Mesendoderm (in vitro differentiated cells): ENCODE results near the gene FZD10.

Experiments
- DNase-seq: peaks from one replicate; pipeline ENCODE4 v3.0.0; 2013
- H2AK5ac ChIP-seq: 2 replicates; pipeline ENCODE4 v1.6.1; 2013; ENCODE audit warnings: low read length, inconsistent platforms
- H2BK120ac ChIP-seq: 2 replicates; pipeline ENCODE4 v1.6.1; 2013; ENCODE audit warnings: low read depth, mild to moderate bottlenecking, low read length, moderate library complexity, mixed read lengths
- H2BK15ac ChIP-seq: replicated peaks from 2 replicates; pipeline ENCODE4 v1.6.1; 2013; ENCODE audit warnings: low read depth, mild to moderate bottlenecking, moderate library complexity
- H2BK5ac ChIP-seq: 2 replicates; pipeline ENCODE4 v1.6.1; 2013; ENCODE audit warnings: low read length, inconsistent platforms
- H3K18ac ChIP-seq: 2 replicates; pipeline ENCODE4 v1.6.1; 2013; ENCODE audit warnings: mild to moderate bottlenecking, low read length, mixed read lengths
- H3K23ac ChIP-seq: one replicate; pipeline ENCODE4 v1.6.1; 2013; ENCODE audit warnings: low read length
- H3K27ac ChIP-seq: 2 replicates; pipeline ENCODE4 v1.5.1; 2013; ENCODE audit warnings: low read depth, mild to moderate bottlenecking, inconsistent platforms, low read length, moderate library complexity
- H3K27me3 ChIP-seq: 2 replicates; pipeline ENCODE4 v1.6.1; 2013; ENCODE audit warnings: low read length, control low read depth, mild to moderate bottlenecking, inconsistent platforms; ENCODE audit not compliant: insufficient read depth, poor library complexity
- H3K36me3 ChIP-seq: 2 replicates; pipeline ENCODE4 v1.6.1; 2013; ENCODE audit warnings: low read length, inconsistent platforms; ENCODE audit not compliant: control insufficient read depth, insufficient read depth
- H3K4ac ChIP-seq: one replicate; pipeline ENCODE4 v1.6.1; 2013; ENCODE audit warnings: low read depth, mild to moderate bottlenecking, low read length, moderate library complexity
- H3K4me1 ChIP-seq: 2 replicates; pipeline ENCODE4 v1.6.1; 2013; ENCODE audit warnings: low read depth, low read length, inconsistent platforms; ENCODE audit not compliant: control insufficient read depth
- H3K4me2 ChIP-seq: 2 replicates; pipeline ENCODE4 v1.6.1; 2013; ENCODE audit warnings: low read length
- H3K4me3 ChIP-seq: 2 replicates; pipeline ENCODE4 v1.5.1; 2013; ENCODE audit warnings: mild to moderate bottlenecking, low read length
- H3K56ac ChIP-seq: one replicate; pipeline ENCODE4 v1.6.1; 2013; ENCODE audit warnings: low read length
- H3K79me1 ChIP-seq: 2 replicates; pipeline ENCODE4 v1.6.1; 2013; ENCODE audit warnings: low read length, inconsistent platforms
- H3K79me2 ChIP-seq: 2 replicates; pipeline ENCODE4 v1.6.1; 2013; ENCODE audit warnings: mild to moderate bottlenecking, low read length; ENCODE audit not compliant: control insufficient read depth, insufficient read depth
- H3K9ac ChIP-seq: 2 replicates; pipeline ENCODE4 v1.6.1; 2013; ENCODE audit warnings: low read length, inconsistent platforms
- H4K5ac ChIP-seq: one replicate; pipeline ENCODE4 v1.6.1; 2013; ENCODE audit warnings: low read length
- H4K8ac ChIP-seq: one replicate; pipeline ENCODE4 v1.6.1; 2013; ENCODE audit warnings: low read depth, mild to moderate bottlenecking, control low read depth, low read length, moderate library complexity
- WGBS: extraction: QIAGEN DNeasy Blood & Tissue Kit; methylation state at CpG from one replicate; pipeline ENCODE4 v1.1.7; 2013; ENCODE audit warnings: low lambda C conversion rate, missing lambda C conversion rate; ENCODE audit not compliant: insufficient coverage; ENCODE audit errors: extremely low coverage; 5-methylcytosine and 5-hydroxymethylcytosine counted together

Gene FZD10

GRCh38 chr12:130143136-130143535 lies 19.1 kb upstream of the FZD10 start:
- H3K27ac ChIP-seq, result no peak overlapping the region
- H4K5ac ChIP-seq, result no peak overlapping the region
- H3K56ac ChIP-seq, result no peak overlapping the region
- no peaks in the 10 kb centered on the region for H3K36me3 ChIP-seq
- no peak overlapping the region for H2BK15ac ChIP-seq
- H3K4me1 ChIP-seq, result no peaks in the 10 kb centered on the region
- no peak overlapping the region for H3K18ac ChIP-seq
- no peak overlapping the region for H3K4me2 ChIP-seq
- H2BK120ac ChIP-seq, result no peak overlapping the region
- H3K27me3 ChIP-seq, result no peaks in the 10 kb centered on the region
- H3K4ac ChIP-seq, result no peak overlapping the region
- H3K23ac ChIP-seq, result no peak overlapping the region
- no peak overlapping the region for H3K9ac ChIP-seq
- H3K79me1 ChIP-seq, result no peaks in the 10 kb centered on the region
- no peak for DNase-seq
- H4K8ac ChIP-seq, result no peak overlapping the region
- H2AK5ac ChIP-seq, result no peak overlapping the region
- WGBS, result no CpG with 5 or more reads among the region's 9 CpGs
- no peaks in the 10 kb centered on the region for H3K79me2 ChIP-seq
- no peak overlapping the region for H3K4me3 ChIP-seq
- H2BK5ac ChIP-seq, result no peak overlapping the region

DNA sequence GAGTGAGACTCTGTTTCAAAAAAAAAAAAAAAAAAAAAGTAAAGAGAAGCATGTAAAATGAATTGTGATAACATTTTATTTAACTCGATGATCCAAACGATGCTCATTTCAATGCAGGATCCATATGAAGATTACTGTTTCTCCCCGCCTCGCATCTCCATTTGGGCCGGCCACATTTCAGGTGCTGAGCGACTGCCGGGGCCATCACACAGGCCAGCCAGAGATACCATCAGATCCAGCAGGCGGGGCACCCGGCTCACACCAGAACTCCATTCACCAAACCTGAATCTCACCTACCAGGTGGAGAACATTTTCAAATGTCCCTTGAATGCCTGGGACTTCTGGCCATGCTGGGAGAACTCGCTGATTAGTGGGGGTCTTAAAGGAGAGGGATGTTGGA lies 18.0 kb upstream of the FZD10 start:
- Histone ChIP-seq H2BK120ac (no peak overlapping the region), H3K79me2 (no peaks in the 10 kb centered on the region), H3K18ac (no peak overlapping the region), H4K5ac (no peak overlapping the region), H3K4ac (no peak overlapping the region), H3K23ac (no peak overlapping the region), H3K9ac (no peak overlapping the region), H2BK5ac (no peak overlapping the region), H3K56ac (no peak overlapping the region), H3K4me1 (no peaks in the 10 kb centered on the region), H3K4me2 (no peak overlapping the region), H3K27ac (no peak overlapping the region), H3K36me3 (no peaks in the 10 kb centered on the region), H2AK5ac (no peak overlapping the region), H3K79me1 (no peaks in the 10 kb centered on the region), H3K4me3 (no peak overlapping the region), H2BK15ac (no peak overlapping the region), H4K8ac (no peak overlapping the region), H3K27me3 (no peaks in the 10 kb centered on the region)
- DNase-seq, result no peak
- no CpG with 5 or more reads among the region's 10 CpGs for WGBS

- H3K9ac ChIP-seq, result no peak overlapping the region
- no peaks in the 10 kb centered on the region for H3K4me1 ChIP-seq
- H3K23ac ChIP-seq, result no peak overlapping the region
- WGBS, result no CpG with 5 or more reads among the region's 13 CpGs
- H4K5ac ChIP-seq, result no peak overlapping the region
- no peaks in the 10 kb centered on the region for H3K79me1 ChIP-seq
- no peak overlapping the region for H3K4me3 ChIP-seq
- H3K36me3 ChIP-seq, result no peaks in the 10 kb centered on the region
- H2BK5ac ChIP-seq, result no peak overlapping the region
- H3K56ac ChIP-seq, result no peak overlapping the region
- H4K8ac ChIP-seq, result no peak overlapping the region
- no peak for DNase-seq
- no peak overlapping the region for H3K27ac ChIP-seq
- H3K79me2 ChIP-seq, result no peaks in the 10 kb centered on the region
- H3K18ac ChIP-seq, result no peak overlapping the region
- no peak overlapping the region for H2BK120ac ChIP-seq
- H2AK5ac ChIP-seq, result no peak overlapping the region
- no peaks in the 10 kb centered on the region for H3K27me3 ChIP-seq
- H3K4ac ChIP-seq, result no peak overlapping the region
- H3K4me2 ChIP-seq, result no peak overlapping the region
- no peak overlapping the region for H2BK15ac ChIP-seq
Measured at GRCh38 chr12:130145731-130146130, 16.5 kb upstream of the FZD10 start.

DNA sequence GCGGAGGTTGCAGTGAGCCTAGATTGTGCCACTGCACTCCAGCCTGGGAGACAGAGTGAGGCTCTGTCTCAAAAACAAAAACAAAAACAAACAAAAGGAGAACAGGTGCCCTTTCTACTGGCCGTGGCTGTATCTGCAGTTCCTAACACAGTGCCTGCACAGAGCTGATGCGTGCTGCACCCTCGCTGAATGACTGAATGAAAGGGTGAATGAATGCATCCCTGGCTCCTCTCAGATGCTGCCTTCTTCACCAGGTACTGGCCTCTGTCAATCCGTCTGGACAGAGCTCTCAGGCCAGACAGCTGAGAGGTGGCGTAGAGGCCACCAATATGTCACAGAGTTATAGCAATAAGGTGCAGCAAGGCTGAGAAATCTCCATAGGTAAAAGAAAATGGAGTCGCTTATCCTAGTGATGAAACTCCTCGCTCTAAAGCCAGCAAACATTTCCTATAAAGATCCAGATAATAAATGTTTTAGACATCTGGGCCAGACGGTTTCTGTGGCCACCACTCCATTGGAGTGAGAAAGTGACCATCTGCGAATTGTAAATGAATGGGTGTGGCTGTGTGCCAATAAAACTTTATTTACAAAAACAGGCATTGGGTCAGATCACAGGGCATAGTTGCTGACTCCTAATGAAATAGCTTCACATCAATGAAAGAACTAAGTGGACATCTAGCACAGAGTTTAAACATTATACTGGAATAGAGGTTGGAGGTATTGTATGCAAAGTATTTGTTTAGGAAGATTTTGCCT lies 15.9 kb upstream of the FZD10 start:
- Histone ChIP-seq H2BK5ac (no peak overlapping the region), H3K79me2 (no peaks in the 10 kb centered on the region)

GRCh38 chr12:130147875-130148596 lies 14.2 kb upstream of the FZD10 start:
- no peak overlapping the region for H3K4me3 ChIP-seq
- H4K5ac ChIP-seq, result no peak overlapping the region
- no peak overlapping the region for H3K9ac ChIP-seq
- no peak for DNase-seq
- no peaks in the 10 kb centered on the region for H3K79me2 ChIP-seq
- H3K36me3 ChIP-seq, result no peaks in the 10 kb centered on the region
- no peak overlapping the region for H2BK5ac ChIP-seq
- no CpG with 5 or more reads among the region's 8 CpGs for WGBS
- H3K79me1 ChIP-seq, result no peaks in the 10 kb centered on the region
- H2BK15ac ChIP-seq, result no peak overlapping the region
- H3K4ac ChIP-seq, result no peak overlapping the region
- no peak overlapping the region for H3K56ac ChIP-seq
- no peak overlapping the region for H3K27ac ChIP-seq
- no peak overlapping the region for H3K23ac ChIP-seq
- H4K8ac ChIP-seq, result no peak overlapping the region
- H3K4me2 ChIP-seq, result no peak overlapping the region
- no peak overlapping the region for H2AK5ac ChIP-seq
- no peak overlapping the region for H2BK120ac ChIP-seq
- no peaks in the 10 kb centered on the region for H3K27me3 ChIP-seq
- H3K4me1 ChIP-seq, result no peaks in the 10 kb centered on the region
- no peak overlapping the region for H3K18ac ChIP-seq

More for the DNA sequence above, 15.9 kb upstream of the FZD10 start:
- Histone ChIP-seq H2BK15ac (no peak overlapping the region), H3K23ac (no peak overlapping the region), H2BK120ac (no peak overlapping the region), H3K27ac (no peak overlapping the region), H3K27me3 (no peaks in the 10 kb centered on the region), H3K4me3 (no peak overlapping the region), H3K56ac (no peak overlapping the region), H4K8ac (no peak overlapping the region), H4K5ac (no peak overlapping the region), H3K36me3 (no peaks in the 10 kb centered on the region), H3K79me1 (no peaks in the 10 kb centered on the region), H3K4me1 (no peaks in the 10 kb centered on the region), H3K9ac (no peak overlapping the region), H3K4ac (no peak overlapping the region), H3K4me2 (no peak overlapping the region), H2AK5ac (no peak overlapping the region), H3K18ac (no peak overlapping the region)
- DNase-seq, result no peak
- no CpG with 5 or more reads among the region's 10 CpGs for WGBS
